Upper lobe of left lung (tissue), 4 donors: ENCODE measurements around the gene ARMC8.

ENCODE experiments used
- CTCF ChIP-seq, 6 experiments: fragments of 450-650 bp in 4 of 6; fragments of 200-600 bp in 2 of 6; sonication (generic) in 2 of 6; IDR thresholded peaks; one replicate each; pipeline ENCODE4 v1.5.1; 2016 to 2019; ENCODE audit warnings: antibody characterized with exemption in 6 of 6
- POLR2A ChIP-seq, 4 donors: fragments of 450-650 bp; IDR thresholded peaks; one replicate each; pipeline ENCODE4 v1.5.1; 2016 to 2017; ENCODE audit warnings: antibody characterized with exemption in 4 of 4, mild to moderate bottlenecking in 2 of 4
- POLR2AphosphoS5 ChIP-seq, 2 donors: sonication (generic); formaldehyde crosslinking; IDR thresholded peaks; one replicate each; pipeline ENCODE4 v1.5.1; 2017; ENCODE audit warnings: antibody characterized with exemption in 2 of 2

DNA sequence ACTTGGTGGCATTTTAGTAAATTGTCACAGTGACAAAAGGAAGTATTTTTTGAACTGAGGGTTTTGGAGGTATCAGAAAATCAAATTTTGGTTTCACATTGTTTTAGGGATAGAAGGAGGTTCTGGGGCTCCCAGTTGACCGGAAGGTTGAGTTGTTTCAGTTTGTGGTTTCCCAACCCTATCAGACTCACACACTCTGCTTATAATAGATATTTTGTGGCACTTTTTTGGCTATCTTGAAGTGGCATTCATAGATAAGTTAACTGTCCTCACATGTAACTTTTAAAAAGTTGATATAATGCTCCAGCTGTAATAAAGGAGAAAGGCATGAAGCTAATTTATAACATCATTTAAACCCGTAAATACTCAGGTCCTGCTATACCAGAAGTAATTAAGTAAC is 12.8 kb downstream of the ARMC8 start:
- TF ChIP-seq POLR2A (IDR thresholded peaks at IDR 0.05) = no peak
- TF ChIP-seq CTCF (IDR thresholded peaks at IDR 0.05) = no peak
- TF ChIP-seq POLR2AphosphoS5 (IDR thresholded peaks at IDR 0.05) = no peak
